Transverse colon (tissue), 4 donors: ENCODE results near the gene VSIG1.

ENCODE experiments used
- CTCF ChIP-seq, 5 experiments: fragments of 200-600 bp in 3 of 5; fragments of 450-650 bp in 2 of 5; sonication (generic) in 3 of 5; IDR thresholded peaks; 1 replicate in 2 of 5; 2 replicates in 3 of 5; pipeline ENCODE4 v1.5.1; 2016 to 2017; ENCODE audit warnings: antibody characterized with exemption in 5 of 5, inconsistent platforms in 3 of 5, mild to moderate bottlenecking in 2 of 5, moderate library complexity in 1 of 5
- POLR2A ChIP-seq: fragments of 450-650 bp; IDR thresholded peaks from one replicate; pipeline ENCODE4 v1.6.1; 2016; ENCODE audit warnings: antibody characterized with exemption, mild to moderate bottlenecking, moderate library complexity
- POLR2AphosphoS5 ChIP-seq, 3 donors: sonication (generic); formaldehyde crosslinking; IDR thresholded peaks; one replicate each; pipeline ENCODE4 v1.6.1; 2016; ENCODE audit warnings: antibody characterized with exemption in 3 of 3

- TF ChIP-seq CTCF (IDR thresholded peaks at IDR 0.05): no peak
- no peak for TF ChIP-seq POLR2AphosphoS5 (IDR thresholded peaks at IDR 0.05)
- TF ChIP-seq POLR2A: no peak
Observed at GRCh38 chrX:108033890-108034289, 11.0 kb upstream of the VSIG1 start.
